HG03135 (cell line): ENCODE data around the gene LSM12.
"Not testable (repeated sequence)": the region's sequence is repeated elsewhere in the genome, so short reads cannot be mapped to it uniquely, and the experiment has no call there.

Experiments used
- ATAC-seq: cut with Tn5 transposase; IDR thresholded peaks from one replicate; pipeline ENCODE4 v1.9.1; 2021; ENCODE audit warnings: mild to moderate bottlenecking, moderate library complexity; ENCODE audit not compliant: unreplicated experiment

LSM12 gene

GRCh38 chr17:44076716-44077594 lies 10.5 kb upstream of the LSM12 start:
- no peak for ATAC-seq

GRCh38 chr17:44075598-44076293 lies 9.3 kb upstream of the LSM12 start:
- ATAC-seq: no peak

GRCh38 chr17:44074911-44075285 lies 8.4 kb upstream of the LSM12 start:
- no peak for ATAC-seq

GRCh38 chr17:44074231-44074910 lies 7.9 kb upstream of the LSM12 start:
- ATAC-seq: no peak

- no peak for ATAC-seq
These were observed 5.3 kb upstream of the LSM12 start for GRCh38 chr17:44071772-44072171.

GRCh38 chr17:44071198-44071520 lies 4.7 kb upstream of the LSM12 start:
- ATAC-seq: no peak

- ATAC-seq: peak; percentile 60
These were observed 4.2 kb upstream of the LSM12 start, which contains the start of gene G6PC3 for GRCh38 chr17:44070455-44071197. Gene G6PC3 (plus strand): TSS chr17:44070735. CDS start chr17:44070966, 231 bp downstream.

- no peak for ATAC-seq
These were observed 3.5 kb upstream of the LSM12 start for GRCh38 chr17:44069974-44070454.

- ATAC-seq: no peak
These were observed 1.1 kb upstream of the LSM12 start for GRCh38 chr17:44067545-44067940.

- no peak for ATAC-seq
These were observed 735 bp downstream of the LSM12 start for GRCh38 chr17:44065668-44066203.

GRCh38 chr17:44063704-44064639 lies 2.5 kb downstream of the LSM12 start:
- no peak for ATAC-seq

- no peak for ATAC-seq
These were observed 3.6 kb downstream of the LSM12 start for GRCh38 chr17:44062871-44063270.

GRCh38 chr17:44061446-44061845 lies 5.0 kb downstream of the LSM12 start:
- no peak for ATAC-seq

GRCh38 chr17:44059101-44059892 lies 7.2 kb downstream of the LSM12 start:
- no peak for ATAC-seq

- no peak for ATAC-seq
These were observed 13.2 kb downstream of the LSM12 start for GRCh38 chr17:44053125-44053872.

- no peak for ATAC-seq
These were observed 17.0 kb downstream of the LSM12 start for GRCh38 chr17:44049294-44050060.

- ATAC-seq: not testable (repeated sequence)
These were observed 19.6 kb downstream of the LSM12 start for GRCh38 chr17:44046893-44047292.
